ENCODE measurements around the gene R3HCC1L. TPM values are rescaled to one million over a fixed set of nuclear protein-coding genes. Genes with fewer than 3 reads are reported as not detected.

Gene R3HCC1L
- total and polyA plus RNA-seq, 10 of the 15 experiments (the other 5 are each of a cell fraction or from before 2014, with no cell fraction given): 11.3 to 20.3 (median 15.3) TPM

DNA sequence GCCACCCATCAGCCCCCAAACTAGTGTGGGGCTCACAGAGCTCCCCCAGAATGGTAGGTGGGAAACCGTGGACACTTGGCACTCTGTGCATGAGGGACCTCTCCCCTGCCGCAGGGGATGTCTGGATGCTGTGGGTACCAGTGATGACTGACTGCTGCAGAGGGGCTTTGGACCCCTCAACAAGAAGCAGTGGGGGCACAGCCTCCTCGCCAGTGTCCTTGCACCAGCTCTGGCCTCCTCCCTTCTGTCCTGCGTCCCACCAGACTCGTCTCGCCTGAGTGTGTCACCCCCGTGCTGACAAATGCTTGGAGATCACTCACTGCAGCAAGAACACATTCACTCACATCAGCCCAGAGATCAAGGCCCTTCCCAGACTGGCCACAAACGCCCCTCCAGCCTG, 37.3 kb upstream of the R3HCC1L start:
- WGBS (ENCODE audit: insufficient coverage, insufficient replicate concordance, low lambda C conversion rate, missing lambda C conversion rate): 39% methylated on average over 8 of the region's 8 CpGs
- Histone ChIP-seq H4K20me1 (ENCODE audit: control insufficient read depth, insufficient read depth) (no peaks in the 10 kb centered on the region; the same call in 1 of the 2 replicates), H2AFZ (ENCODE audit: control insufficient read depth, low read depth, low read length) (no peak overlapping the region), H3K9me3 (replicated peaks; ENCODE audit: control insufficient read depth, insufficient read depth, low read length) (no peaks in the 10 kb centered on the region), H3K4me2 (ENCODE audit: control insufficient read depth, insufficient read depth) (no peak overlapping the region), H3K36me3 (ENCODE audit: control insufficient read depth in 2 of 2, insufficient read depth in 2 of 2, low read length in 1 of 2) (no peaks in the 10 kb centered on the region), H3K9ac (ENCODE audit: control insufficient read depth, insufficient read depth, low read length) (no peak overlapping the region), H3K79me2 (ENCODE audit: control insufficient read depth, insufficient read depth, low read length) (no peaks in the 10 kb centered on the region), H3K4me3 (no peak overlapping the region), H3K4me1 (ENCODE audit: control insufficient read depth, insufficient read depth, low read length) (no peaks in the 10 kb centered on the region), H3K27me3 (replicated peaks in 1 of 2; ENCODE audit: control insufficient read depth in 2 of 2, insufficient read depth in 2 of 2, low read length in 1 of 2) (no peaks in the 10 kb centered on the region; a peak in 1 of 4 replicates), H3K27ac (ENCODE audit: control insufficient read depth, insufficient read depth) (no peak overlapping the region)
- DNase-seq (ENCODE audit: low read depth, low spot score) (no peak), FAIRE-seq (no peak), ATAC-seq (no peak)
- intact Hi-C loops (cut with micrococcal nuclease; ENCODE audit: unreplicated experiment) (no loop called here), in situ Hi-C loops (cut with MboI) (no loop called here)
- RAD21 ChIA-PET (ENCODE audit: unreplicated experiment): no interaction called here
- CTCF ChIA-PET: no interaction called here
- TF ChIP-seq CEBPB (IDR thresholded peaks at IDR 0.05; ENCODE audit: borderline replicate concordance in 1 of 2, low read depth in 2 of 2, low read length in 2 of 2) (no peak), ZNF384 (IDR thresholded peaks at IDR 0.05; ENCODE audit: borderline replicate concordance, low read depth, low read length) (no peak), SMC3 (IDR thresholded peaks at IDR 0.05; ENCODE audit: borderline replicate concordance, low read length) (no peak)
- TF ChIP-seq, protein P1, sequence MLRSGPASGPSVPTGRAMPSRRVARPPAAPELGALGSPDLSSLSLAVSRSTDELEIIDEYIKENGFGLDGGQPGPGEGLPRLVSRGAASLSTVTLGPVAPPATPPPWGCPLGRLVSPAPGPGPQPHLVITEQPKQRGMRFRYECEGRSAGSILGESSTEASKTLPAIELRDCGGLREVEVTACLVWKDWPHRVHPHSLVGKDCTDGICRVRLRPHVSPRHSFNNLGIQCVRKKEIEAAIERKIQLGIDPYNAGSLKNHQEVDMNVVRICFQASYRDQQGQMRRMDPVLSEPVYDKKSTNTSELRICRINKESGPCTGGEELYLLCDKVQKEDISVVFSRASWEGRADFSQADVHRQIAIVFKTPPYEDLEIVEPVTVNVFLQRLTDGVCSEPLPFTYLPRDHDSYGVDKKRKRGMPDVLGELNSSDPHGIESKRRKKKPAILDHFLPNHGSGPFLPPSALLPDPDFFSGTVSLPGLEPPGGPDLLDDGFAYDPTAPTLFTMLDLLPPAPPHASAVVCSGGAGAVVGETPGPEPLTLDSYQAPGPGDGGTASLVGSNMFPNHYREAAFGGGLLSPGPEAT (IDR thresholded peaks at IDR 0.05; ENCODE audit: low read depth): no peak
- SMC1A ChIA-PET (ENCODE audit: uncharacterized antibody, unreplicated experiment): no interaction called here
- POLR2A ChIA-PET: interaction anchor here (0.6 kb wide), 1 partner anchor 438 kb away, joined by 3 read pairs; no protein-coding TSS in a partner anchor
- no TSS peak for BruUV-seq (replicated peaks)

DNA sequence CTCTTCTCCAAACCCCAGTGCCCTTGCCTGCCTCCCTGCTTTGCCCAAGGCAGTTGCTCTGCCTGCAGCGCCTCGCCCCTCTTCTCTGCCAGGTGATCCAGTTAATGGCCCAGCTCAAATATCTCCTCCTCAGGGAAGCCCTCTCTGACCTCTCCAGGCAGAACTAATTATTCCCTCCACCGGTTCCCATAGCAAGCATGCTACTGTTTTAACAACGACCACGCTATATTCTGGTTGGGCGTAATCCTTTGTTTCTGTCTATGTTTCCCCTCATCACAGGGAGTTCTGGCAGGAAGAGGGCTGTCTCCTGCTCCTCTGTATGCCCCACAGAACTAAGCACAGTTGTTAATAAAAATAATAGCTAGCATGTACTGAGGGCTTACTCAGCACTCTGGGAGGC, 36.8 kb upstream of the R3HCC1L start:
- ChIA-PET RAD21 (ENCODE audit: unreplicated experiment) (no interaction called here), POLR2A (no interaction called here)
- FAIRE-seq: no peak

More for the DNA sequence above, 36.8 kb upstream of the R3HCC1L start:
- in situ Hi-C loops (cut with MboI): no loop called here
- no peaks in the 10 kb centered on the region for H3K9me3 ChIP-seq (replicated peaks; ENCODE audit: control insufficient read depth, insufficient read depth, low read length)
- BruUV-seq (replicated peaks): no TSS peak
- no peak overlapping the region for H3K27ac ChIP-seq (ENCODE audit: control insufficient read depth, insufficient read depth)
- H3K4me3 ChIP-seq: no peak overlapping the region
- H4K20me1 ChIP-seq (ENCODE audit: control insufficient read depth, insufficient read depth): no peaks in the 10 kb centered on the region; the same call in 1 of the 2 replicates
- intact Hi-C loops (cut with micrococcal nuclease; ENCODE audit: unreplicated experiment): no loop called here
- H3K9ac ChIP-seq (ENCODE audit: control insufficient read depth, insufficient read depth, low read length): no peak overlapping the region
- no peak overlapping the region for H3K4me2 ChIP-seq (ENCODE audit: control insufficient read depth, insufficient read depth)
- TF ChIP-seq ZNF384 (IDR thresholded peaks at IDR 0.05; ENCODE audit: borderline replicate concordance, low read depth, low read length): no peak
- TF ChIP-seq SMAD1 (IDR thresholded peaks at IDR 0.05; ENCODE audit: low read depth, partially characterized antibody): no peak
- TF ChIP-seq TBL1XR1 (IDR thresholded peaks at IDR 0.05; ENCODE audit: low read depth, low read length): no peak
- no peak for TF ChIP-seq ETV6 (conservative IDR thresholded peaks at IDR 0.05 in 1 of 2, IDR thresholded peaks at IDR 0.05 in 1 of 2; ENCODE audit: borderline replicate concordance in 1 of 2, low read depth in 1 of 2)
- H3K4me1 ChIP-seq (ENCODE audit: control insufficient read depth, insufficient read depth, low read length): no peaks in the 10 kb centered on the region
- no peaks in the 10 kb centered on the region; a peak in 1 of 4 replicates for H3K27me3 ChIP-seq (replicated peaks in 1 of 2; ENCODE audit: control insufficient read depth in 2 of 2, insufficient read depth in 2 of 2, low read length in 1 of 2)
- ATAC-seq: no peak
- CTCF ChIA-PET: no interaction called here
- SMC1A ChIA-PET (ENCODE audit: uncharacterized antibody, unreplicated experiment): no interaction called here
- 41% methylated on average over 6 of the region's 6 CpGs for WGBS (ENCODE audit: insufficient coverage, insufficient replicate concordance, low lambda C conversion rate, missing lambda C conversion rate)
- H2AFZ ChIP-seq (ENCODE audit: control insufficient read depth, low read depth, low read length): no peak overlapping the region
- no peak for DNase-seq (ENCODE audit: low read depth, low spot score)
- H3K79me2 ChIP-seq (ENCODE audit: control insufficient read depth, insufficient read depth, low read length): no peaks in the 10 kb centered on the region
- no peaks in the 10 kb centered on the region for H3K36me3 ChIP-seq (ENCODE audit: control insufficient read depth in 2 of 2, insufficient read depth in 2 of 2, low read length in 1 of 2)
